GM12878 (cell line): ENCODE results near the gene FAM98C. TPM values are rescaled to one million over a fixed set of nuclear protein-coding genes. Genes with fewer than 3 reads are reported as not detected.

Experiments
- CUX1 ChIP-seq: IDR thresholded peaks from 2 replicates; pipeline ENCODE4 v1.6.1; 2012; ENCODE audit warnings: improper control_type of control experiment, low read depth, low read length; ENCODE audit not compliant: insufficient replicate concordance
- E4F1 ChIP-seq: fragments of 450-650 bp; IDR thresholded peaks from 2 replicates; pipeline ENCODE4 v1.6.1; 2018; ENCODE audit warnings: borderline replicate concordance, mild to moderate bottlenecking; ENCODE audit not compliant: partially characterized antibody
- IRF4 ChIP-seq: IDR thresholded peaks from 2 replicates; pipeline ENCODE4 v1.6.1; 2011; ENCODE audit warnings: low read depth, low read length
- SMAD5 ChIP-seq: IDR thresholded peaks from 2 replicates; pipeline ENCODE4 v1.6.1; 2016; ENCODE audit warnings: antibody characterized with exemption, low read depth
- polyA plus RNA-seq, 11 experiments: library from polyadenylated mRNA; depleted of rRNA in 4 of 11; unstranded in 6 of 11; stranded (reverse) in 5 of 11; fragments of >200 nt; fragmentation: Nextera tagmentation in 4 of 11; fragmentation: Illumina TruSeq in 1 of 11; extraction: Ambion mirVana in 4 of 11; extraction: Trizol in 1 of 11; gene quantifications; 1 replicate in 1 of 11; 2 replicates in 10 of 11; pipeline versions ENCODE4 v1.2.1 to v1.2.3, GENCODE V29; 2011 to 2016; ENCODE audit warnings: inconsistent platforms in 2 of 11, missing spikeins in 2 of 11, low read depth in 1 of 11
- total RNA-seq, 4 experiments: library from RNA; depleted of rRNA in 3 of 4; stranded (reverse); fragments of >200 nt in 3 of 4; fragmentation: Illumina TruSeq in 1 of 4; extraction: Trizol in 1 of 4; gene quantifications; 2 replicates each; pipeline versions ENCODE4 v1.2.1 to v1.2.3, GENCODE V29; 2013 to 2021

Gene FAM98C
- total and polyA plus RNA-seq, 10 of the 15 experiments (the other 5 are each of a cell fraction or from before 2014, with no cell fraction given), result 1.4 to 17.2 (median 9.5) TPM

- TF ChIP-seq CUX1 (no peak), E4F1 (no peak), SMAD5 (no peak), IRF4 (no peak)
Measured at GRCh38 chr19:38384209-38385027, 18.5 kb upstream of the FAM98C start (continued).
